ENCODE data around the gene STAU1. TPM values are rescaled to one million over a fixed set of nuclear protein-coding genes. Genes with fewer than 3 reads are reported as not detected.

The STAU1 gene
- total and polyA plus RNA-seq, 2 of the 13 experiments (the other 11 are each of a cell fraction or from before 2014, with no cell fraction given), result 119 to 133 TPM

GRCh38 chr20:49161428-49162152, 26.5 kb downstream of the STAU1 start (continued):
- TF ChIP-seq E2F1 (CRISPR knock-in tag; IDR thresholded peaks at IDR 0.05) (no peak), RFXAP (CRISPR knock-in tag; IDR thresholded peaks at IDR 0.05; ENCODE audit: borderline replicate concordance) (no peak), ERF (CRISPR knock-in tag; IDR thresholded peaks at IDR 0.05) (0 out of 2 replicates have a peak, but pooled peaks have one; percentile 17), IRF1 (CRISPR knock-in tag; IDR thresholded peaks at IDR 0.05; ENCODE audit: low read depth) (no peak), DRAP1 (CRISPR knock-in tag; IDR thresholded peaks at IDR 0.05) (peak; percentile 56; the same call in 1 of the 2 replicates), ZNF230 (CRISPR knock-in tag; IDR thresholded peaks at IDR 0.05) (no peak), ZNF570 (CRISPR knock-in tag; IDR thresholded peaks at IDR 0.05; ENCODE audit: borderline replicate concordance) (no peak), ZNF7 (CRISPR knock-in tag; IDR thresholded peaks at IDR 0.05) (no peak), SNAPC2 (CRISPR knock-in tag; IDR thresholded peaks at IDR 0.05) (no peak), ELK4 (CRISPR knock-in tag; IDR thresholded peaks at IDR 0.05; ENCODE audit: borderline replicate concordance) (no peak), U2AF1 (optimal IDR thresholded peaks at IDR 0.05; ENCODE audit: low read depth, low read length) (no peak), CENPBD1 (CRISPR knock-in tag; IDR thresholded peaks at IDR 0.05; ENCODE audit: borderline replicate concordance, low read depth) (no peak), NR2F6 (IDR thresholded peaks at IDR 0.05) (no peak), NR2F6 (CRISPR knock-in tag; IDR thresholded peaks at IDR 0.05) (0 out of 2 replicates have a peak, but pooled peaks have one; percentile 8), MLXIP (CRISPR knock-in tag; IDR thresholded peaks at IDR 0.05; ENCODE audit: borderline replicate concordance) (no peak), ZNF773 (CRISPR knock-in tag; IDR thresholded peaks at IDR 0.05; ENCODE audit: borderline replicate concordance) (no peak), ZNF510 (CRISPR knock-in tag; IDR thresholded peaks at IDR 0.05; ENCODE audit: low read depth) (0 out of 2 replicates have a peak, but pooled peaks have one; percentile 21), SNAPC5 (CRISPR knock-in tag; IDR thresholded peaks at IDR 0.05; ENCODE audit: borderline replicate concordance) (no peak), ZNF614 (CRISPR knock-in tag; IDR thresholded peaks at IDR 0.05; ENCODE audit: borderline replicate concordance) (peak; percentile 67)
